HPDE6-E6E7 (cell line): ENCODE data around the gene NT5DC4.
A peak's percentile ranks its signal among the peaks of the same experiment; 100 is the strongest.

ENCODE experiments used
- DNase-seq: peaks from one replicate; pipeline ENCODE4 v3.0.0; 2011; ENCODE audit warnings: missing footprints; ENCODE audit errors: extremely low spot score

Gene NT5DC4

DNA sequence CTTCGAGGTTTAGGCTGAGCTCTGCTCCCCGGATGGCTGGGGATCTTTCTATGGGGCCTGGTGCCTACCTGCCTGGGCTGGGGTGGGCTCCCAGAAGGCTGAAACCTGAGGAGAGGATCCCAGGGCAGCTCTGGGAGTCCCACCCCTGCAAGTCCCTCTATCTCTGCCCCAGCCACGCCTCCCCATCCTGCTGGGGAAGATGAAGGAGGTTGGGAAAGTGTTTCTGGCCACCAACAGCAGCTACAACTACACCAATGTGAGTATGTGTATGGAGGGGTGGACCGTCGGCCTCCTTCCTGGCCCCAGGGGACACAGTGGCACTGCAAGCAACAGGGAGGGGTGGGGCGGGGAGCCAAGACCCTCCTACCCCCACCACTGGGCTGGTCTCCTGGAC, 2.7 kb downstream of the NT5DC4 start:
- no peak for DNase-seq

DNA sequence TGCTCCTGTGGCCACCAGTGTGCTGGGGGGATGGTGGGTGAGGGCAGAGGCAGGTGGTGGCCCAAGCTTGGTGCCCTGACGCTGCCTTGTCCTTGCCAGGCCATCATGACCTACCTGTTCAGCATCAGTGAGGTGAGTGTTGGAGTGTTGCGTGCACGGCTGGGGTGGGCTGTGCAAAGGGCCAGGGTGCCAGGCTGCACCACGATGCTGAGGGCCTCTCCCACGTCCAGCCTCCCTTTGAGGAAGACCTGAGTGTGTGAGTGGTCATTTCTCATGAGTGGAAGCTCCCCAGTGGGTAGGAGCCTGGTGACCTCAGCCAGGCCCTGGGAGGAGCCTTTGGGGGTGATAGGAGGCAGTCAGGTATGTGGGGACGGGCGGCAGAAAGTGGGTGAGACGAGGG, 3.2 kb downstream of the NT5DC4 start:
- DNase-seq: no peak

DNA sequence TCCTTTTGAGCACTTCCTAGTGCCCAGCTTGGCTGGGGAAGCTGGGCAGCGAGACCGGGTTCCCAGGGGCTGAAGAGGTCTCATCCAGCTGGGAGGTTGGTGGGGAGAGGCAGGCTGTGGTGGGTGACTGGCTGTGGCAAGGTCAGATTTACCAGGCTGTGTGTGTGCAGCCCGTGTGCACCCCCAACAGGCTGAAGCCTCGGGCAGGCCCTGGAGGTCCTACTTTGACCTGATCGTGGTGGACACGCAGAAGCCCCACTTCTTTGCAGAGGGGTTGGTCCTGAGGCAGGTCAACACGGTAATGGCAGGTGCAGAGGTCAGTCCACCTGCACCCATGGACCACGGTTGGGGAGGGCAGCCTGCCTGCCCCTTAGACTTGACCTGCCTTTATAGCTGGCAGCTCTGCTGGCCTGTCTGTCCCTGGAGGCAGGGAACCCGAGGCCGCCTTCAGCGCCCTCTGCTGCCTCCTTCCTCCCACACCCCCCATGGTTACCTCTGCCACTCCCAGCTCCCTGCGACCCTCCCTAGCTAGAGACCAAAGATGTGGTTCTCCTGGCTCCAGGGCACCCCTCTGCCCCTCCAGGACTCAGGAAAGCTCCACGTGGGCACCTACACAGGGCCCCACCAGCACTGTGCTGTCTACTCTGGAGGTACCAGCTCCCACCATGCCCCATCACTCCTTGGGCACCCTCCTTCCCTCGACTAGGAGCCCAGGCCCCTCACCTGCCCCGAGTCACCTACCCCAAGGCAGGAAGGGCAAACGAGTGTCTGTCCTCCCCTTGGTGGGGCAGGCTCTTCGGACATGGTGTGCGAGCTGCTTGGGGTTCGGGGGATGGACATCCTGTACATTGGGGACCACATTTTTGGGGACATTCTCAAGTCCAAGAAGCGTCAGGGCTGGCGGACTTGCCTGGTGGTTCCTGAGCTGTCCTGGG, 4.0 kb downstream of the NT5DC4 start:
- no peak for DNase-seq

DNA sequence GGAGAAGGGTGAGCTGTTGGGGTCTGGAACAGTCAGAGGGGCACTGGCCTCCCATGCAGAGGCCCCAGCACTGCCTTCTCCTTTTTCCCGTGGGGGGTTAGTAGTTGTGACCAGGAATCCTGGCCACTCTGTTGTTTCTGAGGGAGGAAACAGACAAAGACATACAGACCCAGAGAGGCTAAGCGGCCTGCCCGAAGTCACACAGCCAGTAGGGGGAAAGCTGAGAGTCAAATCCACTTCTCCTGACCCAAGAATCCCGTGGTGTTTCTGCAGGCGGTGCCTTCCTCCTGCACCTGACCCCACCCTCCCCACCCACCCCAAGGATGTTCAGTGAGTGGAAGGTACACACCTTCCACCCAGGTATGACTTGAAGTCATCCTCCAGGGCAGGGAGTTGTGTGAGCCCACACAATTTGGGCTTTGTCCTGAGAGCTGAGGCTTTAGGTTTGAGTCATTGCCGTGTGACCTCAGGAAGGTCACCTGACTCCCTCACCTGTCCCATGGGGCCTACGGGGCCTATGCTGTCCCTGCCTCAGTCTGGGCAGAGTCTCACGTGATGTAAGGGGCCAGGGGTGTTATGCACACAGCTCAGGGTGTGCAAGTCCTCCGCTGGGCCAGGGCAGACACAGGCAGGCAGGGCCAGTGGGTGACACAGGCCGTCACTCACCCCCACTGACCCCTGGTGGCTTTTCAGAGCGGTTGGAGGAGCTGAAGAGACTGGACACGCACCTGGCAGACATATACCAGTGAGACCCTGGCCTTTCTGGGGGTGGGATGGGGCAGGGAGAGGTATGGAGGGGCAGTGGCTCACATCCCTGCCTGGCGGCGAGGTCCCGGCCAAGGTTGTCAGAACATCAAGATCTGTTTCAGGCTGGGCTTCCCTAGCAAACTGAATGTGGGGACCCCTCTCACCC, 5.0 kb downstream of the NT5DC4 start:
- peak; percentile 37 for DNase-seq

DNA sequence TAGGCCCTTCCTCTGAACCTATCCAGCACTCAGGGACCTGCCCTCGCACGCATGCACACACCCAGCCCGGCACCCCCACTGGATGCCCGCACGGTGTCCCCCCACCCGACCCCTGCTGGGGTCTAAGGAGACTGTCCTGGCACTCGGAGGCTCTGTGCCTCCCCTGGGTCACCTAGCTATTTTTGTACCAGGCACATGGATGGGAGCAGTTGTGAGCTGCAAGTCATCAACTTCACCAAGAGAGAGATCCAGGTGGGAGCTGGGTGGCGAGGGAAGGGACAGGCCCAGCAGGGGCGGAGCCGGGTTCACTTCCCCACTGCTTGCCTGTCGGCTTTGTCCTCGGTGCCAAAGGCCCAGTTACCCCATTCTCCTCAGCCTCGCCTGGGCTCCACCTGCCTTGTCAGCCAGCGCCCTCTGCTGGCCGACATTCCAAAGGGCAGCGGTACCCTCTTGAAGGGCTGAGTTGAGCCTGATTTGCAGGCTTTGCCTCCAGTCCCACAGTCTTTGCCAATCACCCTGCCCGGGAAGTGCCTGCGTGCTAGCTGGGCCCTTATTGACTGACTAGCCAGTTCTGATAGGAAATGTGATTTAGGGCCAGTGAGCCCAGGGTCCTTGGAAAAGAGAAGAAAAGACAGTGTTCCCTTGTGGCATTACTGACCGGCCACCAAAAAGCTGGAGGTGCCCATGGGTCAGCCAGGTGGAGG, 5.8 kb downstream of the NT5DC4 start:
- peak; percentile 92 for DNase-seq

DNA sequence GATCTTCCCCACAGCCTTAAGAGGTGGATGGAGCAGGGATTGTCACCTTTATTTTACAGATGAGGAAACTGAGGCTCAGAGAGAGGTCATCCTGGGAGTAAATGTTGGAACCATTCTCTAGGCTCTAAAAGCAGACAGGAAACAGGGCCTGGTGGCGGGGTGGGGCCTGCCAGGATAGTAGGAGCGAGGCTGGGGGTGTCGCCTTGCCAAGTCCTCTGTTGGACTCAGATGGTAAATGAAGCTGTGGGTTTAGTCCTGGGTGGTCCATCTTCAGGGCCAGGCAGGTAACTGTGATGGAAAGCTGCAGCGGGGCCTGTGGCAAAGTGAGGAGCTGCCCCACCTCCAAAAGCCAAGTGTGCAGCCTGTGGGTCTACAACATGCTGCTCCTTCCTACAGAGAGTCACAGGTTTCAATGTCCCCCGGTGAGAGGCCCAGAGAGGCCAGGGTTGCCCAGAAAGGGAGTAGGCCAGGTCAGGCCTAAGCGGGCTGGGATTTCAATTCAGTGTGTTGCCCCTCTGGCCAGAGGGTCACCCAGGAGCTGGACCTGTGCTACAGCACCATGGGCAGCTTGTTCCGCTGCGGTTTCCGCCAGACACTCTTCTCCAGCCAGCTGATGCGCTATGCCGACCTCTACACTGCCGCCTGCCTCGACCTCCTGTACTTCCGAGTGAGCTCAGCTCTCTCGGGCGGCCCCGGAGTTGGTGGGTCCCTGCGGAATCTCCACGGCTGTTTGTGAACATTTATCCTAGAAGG, 6.6 kb downstream of the NT5DC4 start:
- DNase-seq: no peak

DNA sequence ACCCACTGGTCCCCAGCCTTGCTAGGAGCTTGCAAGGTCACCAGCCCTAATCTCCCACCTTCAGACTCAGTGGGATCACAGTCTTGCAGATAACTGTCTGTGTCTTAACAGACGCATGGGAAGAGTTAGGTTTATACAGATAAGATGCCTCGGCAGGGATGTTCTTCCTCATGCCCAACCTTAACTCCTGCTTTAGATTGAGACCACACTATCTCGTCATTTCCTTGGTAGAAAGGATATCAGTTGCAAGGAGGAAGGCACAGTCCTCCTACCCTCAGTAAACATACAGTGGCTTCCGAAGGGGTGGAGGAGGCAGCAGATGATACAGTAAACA, 7.2 kb downstream of the NT5DC4 start:
- DNase-seq: no peak

DNA sequence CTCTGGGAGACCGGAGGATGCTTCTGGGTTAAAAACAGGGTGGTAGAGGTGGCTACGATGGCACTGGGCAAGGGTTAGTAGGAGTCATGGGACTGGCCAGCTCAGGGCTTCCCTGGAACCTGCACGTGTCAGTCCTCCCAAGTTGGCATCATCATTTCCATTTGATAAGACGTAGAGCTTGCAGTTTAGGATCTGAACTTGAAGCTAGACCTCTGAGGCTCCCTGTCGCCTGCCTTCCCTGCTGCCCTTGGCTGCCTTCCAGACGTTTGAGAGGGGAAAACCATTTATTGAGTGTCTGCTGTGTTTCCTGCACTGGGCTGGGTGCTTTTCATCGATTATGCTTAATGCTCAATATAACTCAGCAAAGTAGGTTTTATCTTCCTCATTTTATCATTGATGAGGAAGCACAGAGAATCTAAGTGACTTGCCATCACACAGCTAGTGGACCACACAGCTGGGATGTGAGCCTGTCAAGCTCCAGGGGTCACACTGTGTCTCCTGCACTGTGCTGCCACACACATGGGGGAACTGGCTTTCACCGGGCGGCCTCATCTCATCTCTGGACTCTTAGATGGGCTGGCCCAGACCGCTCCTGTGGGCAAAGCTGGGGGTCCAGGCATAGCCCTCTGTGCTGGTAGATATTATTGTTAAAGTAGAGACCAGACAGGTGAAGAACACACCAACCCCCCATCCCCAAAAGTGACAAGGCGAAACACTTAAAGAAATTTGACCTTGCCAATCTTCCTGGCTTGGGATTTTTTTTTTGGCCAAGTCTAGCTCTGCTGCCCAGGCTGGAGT, 7.8 kb downstream of the NT5DC4 start:
- no peak for DNase-seq

DNA sequence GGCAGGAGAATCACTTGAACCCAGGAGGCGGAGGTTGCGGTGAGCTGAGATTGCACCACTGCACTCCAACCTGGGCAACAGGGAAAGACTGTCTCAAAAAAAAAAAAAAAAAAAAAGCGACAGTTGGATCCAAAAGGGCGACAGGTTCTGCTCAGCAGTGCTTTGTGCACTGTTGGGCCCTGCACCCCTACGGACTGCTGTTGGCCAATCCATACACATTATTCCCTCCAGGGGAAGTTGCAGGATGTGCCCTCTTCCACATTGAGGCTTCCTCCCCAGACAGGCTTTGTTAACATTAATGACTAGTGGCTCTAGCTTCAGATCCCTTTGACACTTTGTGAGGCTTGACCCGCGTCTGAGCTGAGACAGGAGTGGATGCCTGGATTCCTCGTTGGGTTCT, 9.4 kb downstream of the NT5DC4 start:
- DNase-seq: no peak

DNA sequence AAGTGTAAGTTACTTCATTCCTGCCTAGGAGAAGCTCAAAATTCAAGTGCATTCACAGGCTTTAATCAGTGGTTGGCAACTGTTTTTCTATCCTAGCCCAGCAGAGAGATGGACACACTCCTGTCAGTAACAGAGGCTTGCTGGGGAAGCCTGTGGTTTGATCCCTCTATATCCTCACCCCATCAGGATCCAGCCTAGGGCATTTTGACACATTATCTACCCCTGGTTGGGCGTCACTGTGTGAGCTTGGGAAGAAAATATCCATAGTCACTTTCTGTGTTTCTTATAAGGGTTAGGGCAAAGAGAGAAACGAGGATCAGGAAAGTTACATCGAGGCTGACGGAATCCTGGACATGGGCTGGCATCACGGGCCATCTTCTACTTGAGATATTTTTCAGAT, 10.0 kb downstream of the NT5DC4 start:
- no peak for DNase-seq

DNA sequence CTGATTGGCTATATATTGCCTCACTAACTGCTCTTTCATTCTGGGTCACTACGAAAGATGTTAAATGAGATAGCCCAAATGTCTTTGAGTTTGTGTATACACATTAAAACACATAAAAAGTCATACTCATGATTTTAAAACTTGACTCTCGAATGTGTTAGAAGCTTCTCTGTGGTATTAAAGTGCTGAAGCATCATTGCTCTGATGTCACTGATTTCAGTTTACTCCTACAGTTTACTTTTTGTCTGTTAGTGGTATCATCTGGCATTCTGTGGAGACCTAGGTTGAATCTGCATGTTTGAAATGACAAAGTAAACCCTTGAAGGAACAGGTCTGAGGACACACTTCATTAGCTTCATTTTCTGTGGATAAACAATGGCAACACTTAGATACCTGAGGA, 10.7 kb downstream of the NT5DC4 start:
- DNase-seq: no peak

DNA sequence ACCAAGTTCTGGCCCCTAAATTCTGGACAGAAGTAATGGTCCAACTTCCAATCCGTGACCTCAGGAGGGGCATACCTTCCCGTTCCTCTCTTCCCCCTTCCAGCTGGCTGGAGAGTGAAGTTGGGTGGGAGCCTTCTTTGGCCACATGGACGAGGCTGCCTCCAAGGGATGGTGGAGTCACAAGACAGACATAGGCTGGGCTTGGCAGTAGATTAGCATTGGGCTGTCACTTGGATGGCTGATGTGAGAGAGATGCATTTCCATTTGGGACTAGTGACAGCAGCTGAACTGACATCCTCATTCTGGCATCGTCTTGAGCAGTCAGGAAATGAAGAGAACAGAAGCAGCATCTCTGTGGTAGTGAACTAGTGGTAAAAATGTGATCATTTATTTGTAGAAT, 12.6 kb downstream of the NT5DC4 start:
- DNase-seq: no peak

DNA sequence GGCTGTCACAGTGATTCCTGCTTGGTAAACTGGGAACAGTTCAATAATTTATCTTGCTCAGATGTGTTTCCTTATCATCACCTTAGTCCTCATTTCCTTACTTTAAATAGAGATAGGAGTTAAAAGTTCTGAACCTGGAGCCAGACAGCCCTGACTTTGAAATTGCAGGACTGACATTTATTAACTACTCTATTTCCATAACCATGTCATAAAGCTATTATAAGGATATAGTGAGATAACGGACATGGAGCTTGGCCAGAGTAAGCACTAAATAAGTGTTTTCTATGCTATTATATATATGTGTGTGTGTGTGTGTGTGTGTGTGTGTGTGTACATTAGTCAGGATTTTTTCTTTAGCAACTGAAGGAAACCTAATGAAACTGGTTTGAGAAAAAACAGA, 13.1 kb downstream of the NT5DC4 start:
- DNase-seq: no peak

DNA sequence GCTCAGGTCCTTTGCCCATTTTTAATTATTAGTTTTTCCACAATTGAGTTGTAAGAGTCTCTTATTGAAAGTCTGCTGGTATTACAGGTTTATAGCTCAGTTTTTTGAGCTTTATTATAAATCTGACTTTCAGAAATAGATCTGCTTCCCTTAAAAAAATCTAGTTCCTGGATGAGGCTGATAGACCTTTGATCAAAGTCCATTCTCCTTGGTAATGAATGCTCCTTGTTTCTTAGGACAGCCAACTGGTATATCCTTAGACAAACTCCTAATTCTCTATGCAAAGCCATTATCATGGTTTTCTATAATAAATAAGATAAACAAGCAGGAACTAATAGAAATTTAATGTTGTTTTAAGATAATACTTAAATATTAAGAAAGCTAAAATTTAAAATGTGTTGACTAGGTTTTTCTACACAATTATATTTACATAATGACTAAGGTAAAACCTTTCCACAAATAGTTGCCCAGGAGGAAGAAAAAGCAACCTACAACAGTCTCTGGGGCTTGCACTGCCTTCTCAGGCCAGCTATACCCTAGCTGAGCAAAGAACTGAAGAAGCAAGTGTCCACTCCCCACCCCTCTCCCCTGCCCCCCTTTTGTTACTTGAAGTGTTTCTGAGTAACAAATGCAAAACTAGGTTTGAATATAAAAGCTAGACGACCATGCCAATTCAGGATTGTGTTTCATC, 16.9 kb downstream of the NT5DC4 start:
- DNase-seq: no peak

DNA sequence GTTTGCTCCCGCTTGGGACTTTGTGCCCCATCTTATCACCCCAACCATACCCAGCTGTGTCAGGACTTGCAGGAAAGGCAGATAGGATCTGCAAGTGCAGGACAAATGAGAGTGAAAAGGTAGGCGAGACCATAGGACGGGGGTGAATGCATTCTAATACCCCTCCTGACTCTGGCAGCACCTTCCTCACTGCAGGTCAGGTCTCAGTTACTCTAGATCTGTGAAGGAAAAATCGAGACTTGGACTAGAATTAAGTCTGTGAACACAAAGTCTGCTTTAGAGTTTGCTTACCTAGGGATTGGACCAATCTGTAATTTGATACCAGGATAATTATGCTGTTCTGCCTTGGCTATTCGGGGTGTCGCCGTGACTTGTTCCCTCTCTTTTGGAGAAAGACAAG, 19.7 kb downstream of the NT5DC4 start:
- DNase-seq: no peak

DNA sequence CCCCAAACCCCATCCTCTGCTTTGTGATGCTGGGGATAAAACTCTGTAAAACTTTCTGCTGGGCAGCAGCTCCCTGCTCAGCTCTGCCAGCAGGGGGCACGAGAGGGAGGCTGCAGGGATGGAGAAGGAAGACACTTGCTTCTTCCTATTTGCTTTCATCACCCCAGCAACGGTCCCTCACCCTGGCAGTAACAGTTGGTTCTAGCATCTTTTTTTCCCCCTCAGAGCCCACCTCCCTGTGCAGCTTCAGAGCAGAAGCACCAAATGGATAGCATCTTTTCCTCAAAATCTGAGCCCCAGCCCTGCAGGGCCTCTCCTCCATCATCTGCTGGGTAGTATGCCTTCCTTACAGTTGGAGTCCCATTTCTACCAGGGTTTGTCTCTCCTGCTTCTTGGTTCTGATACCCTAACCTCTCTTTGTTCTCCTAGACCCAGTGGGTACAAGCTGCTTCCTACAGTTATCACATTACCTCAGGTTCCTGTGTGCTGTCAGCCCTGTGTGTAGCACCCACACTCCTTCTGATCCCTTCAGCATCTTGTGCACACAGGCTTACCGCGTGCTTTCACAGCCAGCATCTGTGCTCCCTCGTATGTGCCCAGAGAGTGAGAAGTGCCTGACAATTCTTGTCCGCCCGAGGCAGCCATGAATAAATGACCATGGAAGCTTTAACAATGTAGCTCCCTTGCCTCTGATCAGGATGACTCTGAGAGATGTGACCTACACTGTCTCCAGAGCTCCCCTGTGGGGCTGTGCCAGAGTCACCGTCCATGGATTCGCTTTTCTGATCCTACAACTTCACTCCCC, 29.1 kb downstream of the NT5DC4 start:
- DNase-seq: peak; percentile 60

DNA sequence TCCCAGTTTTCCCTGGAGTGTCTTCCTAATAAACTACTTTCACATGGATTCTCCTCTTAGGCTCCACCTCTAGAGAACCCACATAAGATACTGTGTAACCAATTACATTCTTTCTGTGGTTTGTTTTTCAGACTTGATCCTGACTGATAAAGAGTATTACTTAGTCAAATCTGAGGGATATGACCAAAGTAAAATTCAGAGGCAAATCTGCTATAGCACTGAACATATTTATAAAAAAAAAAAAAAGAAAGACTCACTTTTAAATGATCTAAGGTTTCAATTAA, 29.7 kb downstream of the NT5DC4 start:
- no peak for DNase-seq

DNA sequence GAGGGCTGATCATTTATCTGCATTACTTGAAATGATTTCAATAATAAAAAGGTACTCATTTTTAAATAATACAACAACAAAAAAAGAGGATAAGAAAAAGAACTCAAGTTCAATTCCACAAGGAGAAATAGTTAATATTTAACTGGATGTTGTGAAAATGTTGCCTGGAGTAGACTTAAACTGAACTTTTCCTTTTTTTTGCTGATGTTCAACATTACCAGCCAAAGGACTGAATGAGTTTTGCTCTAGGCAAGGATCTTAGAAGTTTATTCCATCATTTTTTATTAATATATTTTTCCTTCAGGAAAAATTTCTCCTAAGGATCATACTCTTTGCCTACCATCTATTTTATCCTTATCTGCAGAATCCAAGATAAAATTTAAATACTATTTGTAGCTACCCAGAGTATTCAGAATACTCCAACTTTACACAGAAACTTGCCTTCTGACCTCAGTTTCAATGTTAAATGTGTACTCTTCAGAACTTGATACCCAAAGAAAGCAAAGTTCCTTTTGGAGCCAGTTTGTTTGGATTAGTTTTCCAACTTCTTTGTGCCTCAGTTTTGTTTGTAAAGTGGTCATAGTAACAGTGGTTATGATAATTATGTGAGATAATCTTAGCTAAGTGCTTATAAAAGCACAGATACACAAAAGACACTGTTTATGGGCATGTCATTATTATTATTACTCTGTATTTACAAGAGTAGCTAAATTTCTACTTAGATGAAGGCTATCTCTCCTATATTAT, 30.8 kb downstream of the NT5DC4 start:
- DNase-seq: no peak

DNA sequence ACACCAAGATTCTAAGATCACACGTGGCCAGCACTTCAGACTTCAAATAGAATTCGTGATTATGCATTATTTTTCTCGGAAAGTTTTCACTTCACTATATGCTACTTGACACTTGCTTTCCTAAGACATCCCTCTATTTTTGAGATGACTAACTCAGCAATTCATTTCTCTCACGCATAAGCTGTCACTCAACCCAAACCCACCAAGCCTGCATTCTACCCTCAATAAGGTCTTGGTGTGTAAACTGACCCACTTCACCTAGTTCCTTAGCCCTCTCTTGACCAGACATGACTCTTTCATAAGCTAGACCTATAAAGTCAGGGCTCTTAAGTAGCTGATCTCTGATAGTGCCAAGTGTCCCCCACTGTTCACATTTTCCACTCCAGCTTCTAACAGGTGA, 31.8 kb downstream of the NT5DC4 start:
- no peak for DNase-seq
